Neuron (in vitro differentiated cells): ENCODE measurements around the gene MPZ.
A peak's percentile ranks its signal among the peaks of the same experiment; 100 is the strongest.
"Not testable (repeated sequence)": the region's sequence is repeated elsewhere in the genome, so short reads cannot be mapped to it uniquely, and the experiment has no call there.

Experiments used
- H2AFZ ChIP-seq: one replicate; pipeline ENCODE4 v1.6.1; 2013; ENCODE audit warnings: low read depth, mild to moderate bottlenecking, inconsistent platforms, low read length, moderate library complexity
- H3K27me3 ChIP-seq: one replicate; pipeline ENCODE4 v1.6.1; 2013; ENCODE audit warnings: low read length; ENCODE audit not compliant: insufficient read depth
- H3K36me3 ChIP-seq: one replicate; pipeline ENCODE4 v1.6.1; 2013; ENCODE audit warnings: low read length; ENCODE audit not compliant: insufficient read depth
- H3K4me1 ChIP-seq: one replicate; pipeline ENCODE4 v1.6.1; 2013; ENCODE audit warnings: low read length; ENCODE audit not compliant: insufficient read depth
- H3K4me3 ChIP-seq: 2 replicates; pipeline ENCODE4 v1.5.1; 2013; ENCODE audit warnings: mild to moderate bottlenecking, low read length, moderate library complexity
- H3K9me3 ChIP-seq: one replicate; pipeline ENCODE4 v1.6.1; 2013; ENCODE audit warnings: low read length

The MPZ gene

GRCh38 chr1:161309868-161310267 is at the start of gene MPZ:
TSS of gene MPZ (minus strand) at chr1:161309968. CDS start at chr1:161309905, 63 bp downstream.
- Histone ChIP-seq H3K27me3 (no peaks in the 10 kb centered on the region), H3K4me1 (peaks cover 29% of the 10 kb centered on the region), H3K9me3 (no peaks in the 10 kb centered on the region), H2AFZ (no peak within 1 kb of the TSS), H3K36me3 (no peaks in the 10 kb centered on the region), H3K4me3 (no peak within 1 kb of the TSS)

GRCh38 chr1:161359291-161359690 is 49.5 kb upstream of the MPZ start:
- Histone ChIP-seq H2AFZ (no peak overlapping the region), H3K9me3 (no peaks in the 10 kb centered on the region), H3K36me3 (peaks cover 25% of the 10 kb centered on the region), H3K4me1 (no peaks in the 10 kb centered on the region), H3K27me3 (no peaks in the 10 kb centered on the region), H3K4me3 (no peak overlapping the region)

GRCh38 chr1:161357073-161357472 is 47.3 kb upstream of the MPZ start:
- H3K4me3 ChIP-seq, result no peak overlapping the region
- no peaks in the 10 kb centered on the region for H3K4me1 ChIP-seq
- peaks cover 21% of the 10 kb centered on the region for H3K36me3 ChIP-seq
- no peak overlapping the region for H2AFZ ChIP-seq
- no peaks in the 10 kb centered on the region for H3K27me3 ChIP-seq
- no peaks in the 10 kb centered on the region for H3K9me3 ChIP-seq

- H3K27me3 ChIP-seq, result no peaks in the 10 kb centered on the region
- no peaks in the 10 kb centered on the region for H3K9me3 ChIP-seq
- no peak overlapping the region for H3K4me3 ChIP-seq
- H3K4me1 ChIP-seq, result no peaks in the 10 kb centered on the region
- H3K36me3 ChIP-seq, result peaks cover 18% of the 10 kb centered on the region
- no peak overlapping the region for H2AFZ ChIP-seq
Observed at GRCh38 chr1:161351482-161351881, 41.7 kb upstream of the MPZ start.

- H3K4me1 ChIP-seq, result no peaks in the 10 kb centered on the region
- peaks cover 21% of the 10 kb centered on the region for H3K36me3 ChIP-seq
- H3K9me3 ChIP-seq, result no peaks in the 10 kb centered on the region
- no peak overlapping the region for H2AFZ ChIP-seq
- no peaks in the 10 kb centered on the region for H3K27me3 ChIP-seq
- no peak overlapping the region for H3K4me3 ChIP-seq
Observed at GRCh38 chr1:161350671-161351070, 40.9 kb upstream of the MPZ start.

GRCh38 chr1:161342821-161343220 is 33.1 kb upstream of the MPZ start:
- Histone ChIP-seq H3K4me1 (no peaks in the 10 kb centered on the region), H3K36me3 (peaks cover 39% of the 10 kb centered on the region), H3K27me3 (no peaks in the 10 kb centered on the region), H2AFZ (no peak overlapping the region), H3K9me3 (no peaks in the 10 kb centered on the region), H3K4me3 (no peak overlapping the region)

GRCh38 chr1:161342177-161342576 is 32.4 kb upstream of the MPZ start:
- Histone ChIP-seq H3K9me3 (no peaks in the 10 kb centered on the region), H2AFZ (no peak overlapping the region), H3K4me1 (no peaks in the 10 kb centered on the region), H3K27me3 (no peaks in the 10 kb centered on the region), H3K36me3 (peaks cover 41% of the 10 kb centered on the region), H3K4me3 (no peak overlapping the region)

- Histone ChIP-seq H3K27me3 (no peaks in the 10 kb centered on the region), H3K9me3 (no peaks in the 10 kb centered on the region), H2AFZ (no peak overlapping the region), H3K4me3 (no peak overlapping the region), H3K4me1 (no peaks in the 10 kb centered on the region), H3K36me3 (peaks cover 54% of the 10 kb centered on the region)
Observed at GRCh38 chr1:161335796-161336195, 26.0 kb upstream of the MPZ start.

GRCh38 chr1:161333166-161333565 is 23.4 kb upstream of the MPZ start:
- Histone ChIP-seq H3K4me3 (no peak overlapping the region), H3K4me1 (no peaks in the 10 kb centered on the region), H2AFZ (no peak overlapping the region), H3K36me3 (peaks cover 71% of the 10 kb centered on the region), H3K9me3 (no peaks in the 10 kb centered on the region), H3K27me3 (no peaks in the 10 kb centered on the region)

- no peaks in the 10 kb centered on the region for H3K9me3 ChIP-seq
- no peak overlapping the region for H2AFZ ChIP-seq
- no peak overlapping the region for H3K4me3 ChIP-seq
- H3K27me3 ChIP-seq, result no peaks in the 10 kb centered on the region
- no peaks in the 10 kb centered on the region for H3K4me1 ChIP-seq
- peaks cover 69% of the 10 kb centered on the region for H3K36me3 ChIP-seq
Observed at GRCh38 chr1:161330346-161330745, 20.6 kb upstream of the MPZ start.

GRCh38 chr1:161324020-161324419 is 14.3 kb upstream of the MPZ start:
- Histone ChIP-seq H3K27me3 (no peaks in the 10 kb centered on the region), H3K4me3 (no peak overlapping the region), H3K4me1 (no peaks in the 10 kb centered on the region), H2AFZ (no peak overlapping the region), H3K36me3 (peaks cover 33% of the 10 kb centered on the region), H3K9me3 (no peaks in the 10 kb centered on the region)

- H3K4me3 ChIP-seq, result peak overlapping the region; percentile 11
- not testable (repeated sequence) for H3K36me3 ChIP-seq, H3K27me3 ChIP-seq, H2AFZ ChIP-seq, H3K9me3 ChIP-seq
- peaks cover 18% of the 10 kb centered on the region for H3K4me1 ChIP-seq
Observed at GRCh38 chr1:161315841-161316674, 6.3 kb upstream of the MPZ start.

- Histone ChIP-seq H3K27me3 (no peaks in the 10 kb centered on the region), H3K36me3 (peaks cover 2% of the 10 kb centered on the region), H3K4me3 (peak within 1 kb of the TSS; percentile 88), H2AFZ (peak within 1 kb of the TSS; percentile 77), H3K4me1 (peaks cover 29% of the 10 kb centered on the region), H3K9me3 (no peaks in the 10 kb centered on the region)
Observed at GRCh38 chr1:161314201-161314981, 4.6 kb upstream of the MPZ start, which contains the start of gene SDHC. TSS of gene SDHC (plus strand) at chr1:161314381. CDS start at chr1:161314406, 25 bp downstream.
